Measurements from ENCODE around the gene KY. TPM values are rescaled to one million over a fixed set of nuclear protein-coding genes. Genes with fewer than 3 reads are reported as not detected.

Gene KY
- total RNA-seq, 4 donors from 2014 or later = 0.19 to 1.2 TPM; not detected in 2

GRCh38 chr3:134619884-134620445 lies 30.9 kb downstream of the KY start:
- 65 to 76% methylated on average over 2 to 4 of the region's 8 CpGs for WGBS, 2 donors
- H3K9me3 ChIP-seq = no peaks in the 10 kb centered on the region
- no peak for TF ChIP-seq POLR2A (IDR thresholded peaks at IDR 0.05)
- no peak for TF ChIP-seq CTCF (IDR thresholded peaks at IDR 0.05)
- no peaks in the 10 kb centered on the region for H3K36me3 ChIP-seq
- no peak overlapping the region for H3K4me3 ChIP-seq
- no peak for DNase-seq
- no peak overlapping the region for H3K27ac ChIP-seq
- H3K27me3 ChIP-seq = no peaks in the 10 kb centered on the region
- intact Hi-C loops (cut with DNase I) = no loop called here
- H3K4me1 ChIP-seq = no peaks in the 10 kb centered on the region

GRCh38 chr3:134619301-134619615 lies 31.6 kb downstream of the KY start:
- 75% methylated on average over 2 of the region's 2 CpGs; no CpG with 5 or more reads in 1 of the 2 donors for WGBS, 2 donors
- no peak for TF ChIP-seq CTCF (IDR thresholded peaks at IDR 0.05)
- no peak for TF ChIP-seq POLR2A (IDR thresholded peaks at IDR 0.05)
- DNase-seq = no peak
- H3K9me3 ChIP-seq = no peaks in the 10 kb centered on the region
- no peak overlapping the region for H3K27ac ChIP-seq
- no peaks in the 10 kb centered on the region for H3K4me1 ChIP-seq
- intact Hi-C loops (cut with DNase I) = no loop called here
- no peak overlapping the region for H3K4me3 ChIP-seq
- no peaks in the 10 kb centered on the region for H3K36me3 ChIP-seq
- no peaks in the 10 kb centered on the region for H3K27me3 ChIP-seq

- WGBS, 2 donors = 89 to 90% methylated on average over 5 to 12 of the region's 13 CpGs
- Histone ChIP-seq H3K27me3 (no peaks in the 10 kb centered on the region), H3K9me3 (no peaks in the 10 kb centered on the region), H3K4me1 (no peaks in the 10 kb centered on the region), H3K4me3 (no peak overlapping the region), H3K27ac (no peak overlapping the region), H3K36me3 (no peaks in the 10 kb centered on the region)
- intact Hi-C loops (cut with DNase I) = no loop called here
- TF ChIP-seq POLR2A (IDR thresholded peaks at IDR 0.05) (no peak), CTCF (IDR thresholded peaks at IDR 0.05) (no peak)
- DNase-seq = no peak
These were observed 32.1 kb downstream of the KY start for GRCh38 chr3:134618478-134619300.

GRCh38 chr3:134617608-134618477 lies 33.0 kb downstream of the KY start:
- H3K36me3 ChIP-seq = no peaks in the 10 kb centered on the region
- H3K27ac ChIP-seq = no peak overlapping the region
- DNase-seq = no peak
- WGBS, 2 donors = 52 to 75% methylated on average over 4 to 7 of the region's 7 CpGs
- no peak overlapping the region for H3K4me3 ChIP-seq
- no peaks in the 10 kb centered on the region for H3K9me3 ChIP-seq
- intact Hi-C loops (cut with DNase I) = no loop called here
- H3K27me3 ChIP-seq = no peaks in the 10 kb centered on the region
- no peak for TF ChIP-seq POLR2A (IDR thresholded peaks at IDR 0.05)
- no peak for TF ChIP-seq CTCF (IDR thresholded peaks at IDR 0.05)
- H3K4me1 ChIP-seq = no peaks in the 10 kb centered on the region

GRCh38 chr3:134615743-134616142 lies 35.1 kb downstream of the KY start:
- H3K9me3 ChIP-seq = no peaks in the 10 kb centered on the region
- no peaks in the 10 kb centered on the region for H3K4me1 ChIP-seq
- H3K27ac ChIP-seq = no peak overlapping the region
- WGBS, 2 donors = 77 to 82% methylated on average over 3 to 5 of the region's 5 CpGs
- no peak for DNase-seq
- intact Hi-C loops (cut with DNase I) = no loop called here
- H3K36me3 ChIP-seq = no peaks in the 10 kb centered on the region
- H3K4me3 ChIP-seq = no peak overlapping the region
- H3K27me3 ChIP-seq = no peaks in the 10 kb centered on the region
- TF ChIP-seq POLR2A (IDR thresholded peaks at IDR 0.05) (no peak), CTCF (IDR thresholded peaks at IDR 0.05) (no peak)
